ENCODE measurements around the gene PRCC.

Gene PRCC

GRCh38 chr1:156767101-156767878 is at the start of gene PRCC:
PRCC (plus strand) TSS chr1:156767535; CDS start chr1:156767772, 237 bp downstream.
- peak; percentile 100 for DNase-seq

GRCh38 chr1:156721131-156721530 is 46.2 kb upstream of the PRCC start:
- DNase-seq, result no peak

GRCh38 chr1:156721535-156721934 is 45.8 kb upstream of the PRCC start:
- DNase-seq, result no peak

GRCh38 chr1:156725683-156726280 is 41.6 kb upstream of the PRCC start:
- DNase-seq, result peak; percentile 77

GRCh38 chr1:156726549-156727226 is 40.6 kb upstream of the PRCC start:
- peak; percentile 64 for DNase-seq

- DNase-seq, result no peak
Observed at GRCh38 chr1:156727492-156727891, 39.8 kb upstream of the PRCC start.

GRCh38 chr1:156727926-156728598 is 39.3 kb upstream of the PRCC start, which contains the start of gene METTL25B:
METTL25B (plus strand) TSS chr1:156728469; CDS start chr1:156729105, 636 bp downstream.
- DNase-seq, result peak; percentile 76

- peak; percentile 97 for DNase-seq
Observed at GRCh38 chr1:156728599-156729462, 38.5 kb upstream of the PRCC start, which contains the start of gene ISG20L2. ISG20L2 (minus strand) TSS chr1:156728766; CDS start chr1:156727652, 1,114 bp downstream.

GRCh38 chr1:156733989-156734584 is 33.2 kb upstream of the PRCC start:
- no peak for DNase-seq

GRCh38 chr1:156738407-156738806 is 28.9 kb upstream of the PRCC start:
- DNase-seq, result no peak

- no peak for DNase-seq
Observed at GRCh38 chr1:156738916-156739315, 28.4 kb upstream of the PRCC start.

GRCh38 chr1:156740237-156740740 is 27.0 kb upstream of the PRCC start:
- DNase-seq, result no peak

GRCh38 chr1:156740741-156741480 is 26.4 kb upstream of the PRCC start, which contains the start of gene MRPL24:
MRPL24 (minus strand) TSS chr1:156741088; CDS start chr1:156738704, 2,384 bp downstream.
- peak; percentile 100 for DNase-seq

GRCh38 chr1:156741481-156741983 is 25.8 kb upstream of the PRCC start:
- no peak for DNase-seq

GRCh38 chr1:156742017-156742416 is 25.3 kb upstream of the PRCC start:
- DNase-seq, result no peak

GRCh38 chr1:156742801-156743200 is 24.5 kb upstream of the PRCC start:
- no peak for DNase-seq

GRCh38 chr1:156743367-156744302 is 23.7 kb upstream of the PRCC start:
- no peak for DNase-seq

GRCh38 chr1:156744344-156744743 is 23.0 kb upstream of the PRCC start:
- DNase-seq, result no peak

GRCh38 chr1:156744786-156745419 is 22.4 kb upstream of the PRCC start:
- DNase-seq, result no peak

All from fibroblast of skin of right quadriceps (primary cell).